Keratinocyte (primary cell): ENCODE data around the gene HLA-DQA1. TPM values are rescaled to one million over a fixed set of nuclear protein-coding genes. Genes with fewer than 3 reads are reported as not detected.

Source experiments
- DNase-seq: peaks from one replicate; pipeline ENCODE4 v3.0.0-alpha.2; 2011; ENCODE audit warnings: low read depth, missing footprints, low spot score
- FAIRE-seq: peaks from 2 replicates; lab custom pipeline; 2011; peaks lifted over from hg19 to GRCh38; lab: Jason Lieb, UNC
- H2AFZ ChIP-seq: 2 replicates; pipeline ENCODE4 v1.6.0; 2012; ENCODE audit warnings: low read length, control low read depth, inconsistent platforms; ENCODE audit not compliant: control insufficient read depth
- H3K27ac ChIP-seq: 2 replicates; pipeline ENCODE4 v1.5.1; 2011; ENCODE audit warnings: low read length; ENCODE audit not compliant: control insufficient read depth, insufficient read depth
- H3K27me3 ChIP-seq: 3 replicates; pipeline ENCODE4 v1.6.0; 2011; ENCODE audit warnings: low read length; ENCODE audit not compliant: control insufficient read depth, insufficient read depth; ENCODE audit errors: extremely low read depth
- H3K36me3 ChIP-seq, 2 experiments: 2 replicates in 1 of 2; 3 replicates in 1 of 2; pipeline ENCODE4 v1.5.1; 2011; ENCODE audit warnings: low read length in 2 of 2, mild to moderate bottlenecking in 1 of 2; ENCODE audit not compliant: control insufficient read depth in 2 of 2, insufficient read depth in 2 of 2; ENCODE audit errors: extremely low read depth in 1 of 2
- H3K4me1 ChIP-seq: 3 replicates; pipeline ENCODE4 v1.5.1; 2011; ENCODE audit warnings: low read length; ENCODE audit not compliant: control insufficient read depth, insufficient read depth; ENCODE audit errors: extremely low read depth
- H3K4me2 ChIP-seq: 3 replicates; pipeline ENCODE4 v1.6.0; 2011; ENCODE audit warnings: low read depth, low read length; ENCODE audit not compliant: control insufficient read depth, insufficient read depth; ENCODE audit errors: extremely low read depth
- H3K4me3 ChIP-seq, 3 experiments: fragments of 200-600 bp in 1 of 3; sonication (generic) in 1 of 3; 2 replicates in 2 of 3; 3 replicates in 1 of 3; pipeline ENCODE4 v1.5.1; 2011 to 2016; ENCODE audit warnings: low read length in 3 of 3, mild to moderate bottlenecking in 3 of 3, control low read depth in 2 of 3, inconsistent platforms in 1 of 3, low read depth in 1 of 3, mixed read lengths in 1 of 3, mixed run types in 1 of 3, moderate library complexity in 1 of 3; ENCODE audit not compliant: control insufficient read depth in 2 of 3, insufficient read depth in 2 of 3; ENCODE audit errors: extremely low read depth in 1 of 3
- H3K79me2 ChIP-seq: 2 replicates; pipeline ENCODE4 v1.6.0; 2012; ENCODE audit warnings: low read length; ENCODE audit not compliant: control insufficient read depth, insufficient read depth
- H3K9ac ChIP-seq: 3 replicates; pipeline ENCODE4 v1.6.0; 2011; ENCODE audit warnings: low read length; ENCODE audit not compliant: control insufficient read depth, insufficient read depth; ENCODE audit errors: extremely low read depth
- H3K9me1 ChIP-seq: 3 replicates; pipeline ENCODE4 v1.6.0; 2011; ENCODE audit warnings: low read length; ENCODE audit not compliant: control insufficient read depth, insufficient read depth; ENCODE audit errors: extremely low read depth
- H3K9me3 ChIP-seq: 2 replicates; pipeline ENCODE4 v1.5.1; 2012; ENCODE audit warnings: low read depth, low read length; ENCODE audit not compliant: control insufficient read depth
- H4K20me1 ChIP-seq: 3 replicates; pipeline ENCODE4 v1.6.0; 2011; ENCODE audit warnings: low read length; ENCODE audit not compliant: control insufficient read depth, insufficient read depth; ENCODE audit errors: extremely low read depth
- EZH2 ChIP-seq: IDR thresholded peaks from one replicate; pipeline ENCODE4 v1.6.1; 2012; ENCODE audit warnings: inconsistent platforms, mild to moderate bottlenecking, low read length, moderate library complexity
- dilution Hi-C: fragments of 300-500 bp; cut with MboI; formaldehyde crosslinking; loops from one replicate; pipeline ENCODE4 v1.7.0; 2020; ENCODE audit warnings: low sequenced_read_pairs; ENCODE audit not compliant: extremely low pct_ligation_motif_present
- polyA plus RNA-seq, 5 experiments: library from polyadenylated mRNA; depleted of rRNA in 3 of 5; stranded (reverse) in 3 of 5; stranded (forward) in 1 of 5; unstranded in 1 of 5; fragments of >200 nt; gene quantifications; 1 replicate in 1 of 5; 2 replicates in 3 of 5; 3 replicates in 1 of 5; pipeline versions ENCODE4 v1.2.1 to v1.2.3, GENCODE V29; 2011 to 2012; ENCODE audit warnings: missing spikeins in 2 of 5, low read depth in 1 of 5, low replicate concordance in 1 of 5
- TF ChIP-seq, protein P1 (sequence below), 3 experiments: IDR thresholded peaks in 1 of 3; conservative IDR thresholded peaks in 1 of 3; optimal IDR thresholded peaks in 1 of 3; 2 replicates in 2 of 3; 3 replicates in 1 of 3; pipeline versions ENCODE3 to v1.5.1; 2011; ENCODE audit warnings: low read length in 3 of 3, mild to moderate bottlenecking in 3 of 3, moderate library complexity in 2 of 3, control low read depth in 1 of 3, inconsistent platforms in 1 of 3; ENCODE audit not compliant: insufficient read depth in 2 of 3; ENCODE audit errors: extremely low read depth in 1 of 3

The HLA-DQA1 gene
- polyA plus RNA-seq, 1 donor (not counting 4 experiments of a cell fraction or from before 2014, with no cell fraction given), result not detected

GRCh38 chr6:32597024-32597423 is 40.2 kb upstream of the HLA-DQA1 start:
- FAIRE-seq, result no peak
- dilution Hi-C loops, result no loop called here

GRCh38 chr6:32602383-32602782 is 34.8 kb upstream of the HLA-DQA1 start:
- H2AFZ ChIP-seq, result no peak overlapping the region
- H3K79me2 ChIP-seq, result no peaks in the 10 kb centered on the region
- DNase-seq (no peak), FAIRE-seq (no peak)
- H3K4me3 ChIP-seq, result no peak overlapping the region
- dilution Hi-C loops, result no loop called here
- no peaks in the 10 kb centered on the region for H4K20me1 ChIP-seq
- TF ChIP-seq, protein P1, sequence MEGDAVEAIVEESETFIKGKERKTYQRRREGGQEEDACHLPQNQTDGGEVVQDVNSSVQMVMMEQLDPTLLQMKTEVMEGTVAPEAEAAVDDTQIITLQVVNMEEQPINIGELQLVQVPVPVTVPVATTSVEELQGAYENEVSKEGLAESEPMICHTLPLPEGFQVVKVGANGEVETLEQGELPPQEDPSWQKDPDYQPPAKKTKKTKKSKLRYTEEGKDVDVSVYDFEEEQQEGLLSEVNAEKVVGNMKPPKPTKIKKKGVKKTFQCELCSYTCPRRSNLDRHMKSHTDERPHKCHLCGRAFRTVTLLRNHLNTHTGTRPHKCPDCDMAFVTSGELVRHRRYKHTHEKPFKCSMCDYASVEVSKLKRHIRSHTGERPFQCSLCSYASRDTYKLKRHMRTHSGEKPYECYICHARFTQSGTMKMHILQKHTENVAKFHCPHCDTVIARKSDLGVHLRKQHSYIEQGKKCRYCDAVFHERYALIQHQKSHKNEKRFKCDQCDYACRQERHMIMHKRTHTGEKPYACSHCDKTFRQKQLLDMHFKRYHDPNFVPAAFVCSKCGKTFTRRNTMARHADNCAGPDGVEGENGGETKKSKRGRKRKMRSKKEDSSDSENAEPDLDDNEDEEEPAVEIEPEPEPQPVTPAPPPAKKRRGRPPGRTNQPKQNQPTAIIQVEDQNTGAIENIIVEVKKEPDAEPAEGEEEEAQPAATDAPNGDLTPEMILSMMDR (optimal IDR thresholded peaks at IDR 0.05 in 1 of 3, IDR thresholded peaks at IDR 0.05 in 1 of 3, conservative IDR thresholded peaks at IDR 0.05 in 1 of 3; ENCODE audit: extremely low read depth in 1 of 3, insufficient read depth in 2 of 3, low read length in 3 of 3), result no peak
- TF ChIP-seq EZH2, result no peak
- no peaks in the 10 kb centered on the region for H3K9me1 ChIP-seq
- H3K27me3 ChIP-seq, result no peaks in the 10 kb centered on the region
- H3K4me1 ChIP-seq, result no peaks in the 10 kb centered on the region
- H3K9me3 ChIP-seq, result no peaks in the 10 kb centered on the region
- no peak overlapping the region for H3K9ac ChIP-seq
- no peak overlapping the region for H3K4me2 ChIP-seq
- no peak overlapping the region for H3K27ac ChIP-seq
- no peaks in the 10 kb centered on the region for H3K36me3 ChIP-seq

More at GRCh38 chr6:32597024-32597423, 40.2 kb upstream of the HLA-DQA1 start:
- Histone ChIP-seq H3K4me1 (no peaks in the 10 kb centered on the region), H2AFZ (no peak overlapping the region), H3K27ac (no peak overlapping the region), H3K4me2 (no peak overlapping the region), H3K36me3 (no peaks in the 10 kb centered on the region), H3K4me3 (no peak overlapping the region), H3K79me2 (no peaks in the 10 kb centered on the region), H3K9me3 (no peaks in the 10 kb centered on the region), H4K20me1 (no peaks in the 10 kb centered on the region), H3K9me1 (no peaks in the 10 kb centered on the region), H3K27me3 (no peaks in the 10 kb centered on the region), H3K9ac (no peak overlapping the region)
- no peak for DNase-seq
- TF ChIP-seq, protein P1 (optimal IDR thresholded peaks at IDR 0.05 in 1 of 3, IDR thresholded peaks at IDR 0.05 in 1 of 3, conservative IDR thresholded peaks at IDR 0.05 in 1 of 3; ENCODE audit: extremely low read depth in 1 of 3, insufficient read depth in 2 of 3, low read length in 3 of 3), result no peak
- no peak for TF ChIP-seq EZH2
